Fibroblast of skin of left biceps (primary cell): Measurements from ENCODE around the gene SLC47A1.
"Not testable (repeated sequence)": the region's sequence is repeated elsewhere in the genome, so short reads cannot be mapped to it uniquely, and the experiment has no call there.

Experiments used
- DNase-seq, 2 experiments: peaks; one replicate each; pipeline ENCODE4 v3.0.0-alpha.2; 2013; ENCODE audit warnings: low read depth in 2 of 2

Gene SLC47A1

DNA sequence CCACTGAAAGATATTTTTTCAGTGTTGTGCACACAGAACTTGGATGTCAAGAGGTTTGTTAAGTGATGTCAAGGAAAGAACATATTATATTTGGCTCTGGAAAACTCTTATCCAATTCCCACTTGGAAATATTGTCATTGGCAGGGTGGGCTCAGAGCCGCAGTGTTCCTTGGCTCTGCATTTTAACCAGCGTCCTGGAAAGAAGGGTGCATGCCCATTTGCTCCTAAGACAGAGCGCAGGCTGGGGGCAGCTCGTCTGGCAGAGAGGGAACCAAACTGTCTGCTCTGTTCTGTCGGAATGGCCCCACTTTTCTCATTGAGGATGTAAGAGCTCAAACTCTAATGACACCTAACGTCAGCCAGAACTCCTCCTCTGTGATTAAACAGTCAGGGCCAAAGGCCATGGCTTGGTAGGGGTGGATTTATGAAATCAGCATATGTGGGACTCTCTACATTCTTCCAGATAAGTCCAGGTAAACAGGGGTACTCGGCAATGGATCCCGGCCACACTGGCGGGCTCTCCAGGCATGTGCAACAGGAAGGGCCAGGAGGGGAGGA, 18.0 kb downstream of the SLC47A1 start:
- DNase-seq = no peak

GRCh38 chr17:19553036-19553435, 19.4 kb downstream of the SLC47A1 start:
- no peak for DNase-seq

GRCh38 chr17:19554393-19554792, 20.7 kb downstream of the SLC47A1 start:
- DNase-seq = no peak

DNA sequence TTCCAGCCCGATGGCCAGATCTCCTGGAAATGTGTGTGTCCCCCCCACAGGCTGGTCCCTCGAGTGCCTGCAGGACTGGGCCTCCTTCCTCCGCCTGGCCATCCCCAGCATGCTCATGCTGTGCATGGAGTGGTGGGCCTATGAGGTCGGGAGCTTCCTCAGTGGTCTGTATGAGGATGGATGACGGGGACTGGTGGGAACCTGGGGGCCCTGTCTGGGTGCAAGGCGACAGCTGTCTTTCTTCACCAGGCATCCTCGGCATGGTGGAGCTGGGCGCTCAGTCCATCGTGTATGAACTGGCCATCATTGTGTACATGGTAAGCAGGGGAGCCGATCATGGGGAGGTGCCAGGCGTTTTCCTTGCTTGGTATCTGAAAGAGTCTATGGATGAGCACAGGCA, 22.1 kb downstream of the SLC47A1 start:
- no peak for DNase-seq

DNA sequence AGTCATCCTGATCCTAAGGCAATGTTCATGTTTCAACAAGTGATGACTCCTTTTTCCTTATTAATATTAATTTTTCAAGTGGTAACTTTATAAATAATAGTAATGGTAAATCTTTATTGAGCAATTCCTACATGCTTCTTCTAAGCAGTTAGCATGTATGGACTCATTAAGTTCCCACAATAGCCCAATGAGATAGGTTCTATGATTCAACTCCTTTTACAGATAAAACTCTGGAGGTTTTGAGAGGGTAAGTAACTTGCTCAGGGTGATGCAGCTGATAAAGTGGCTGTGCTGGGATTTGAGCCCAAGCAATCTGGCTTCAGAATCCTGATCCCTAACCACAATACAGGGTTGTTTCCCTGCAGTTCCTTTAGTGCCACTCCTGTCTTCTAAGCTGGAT, 25.3 kb downstream of the SLC47A1 start:
- DNase-seq = no peak

DNA sequence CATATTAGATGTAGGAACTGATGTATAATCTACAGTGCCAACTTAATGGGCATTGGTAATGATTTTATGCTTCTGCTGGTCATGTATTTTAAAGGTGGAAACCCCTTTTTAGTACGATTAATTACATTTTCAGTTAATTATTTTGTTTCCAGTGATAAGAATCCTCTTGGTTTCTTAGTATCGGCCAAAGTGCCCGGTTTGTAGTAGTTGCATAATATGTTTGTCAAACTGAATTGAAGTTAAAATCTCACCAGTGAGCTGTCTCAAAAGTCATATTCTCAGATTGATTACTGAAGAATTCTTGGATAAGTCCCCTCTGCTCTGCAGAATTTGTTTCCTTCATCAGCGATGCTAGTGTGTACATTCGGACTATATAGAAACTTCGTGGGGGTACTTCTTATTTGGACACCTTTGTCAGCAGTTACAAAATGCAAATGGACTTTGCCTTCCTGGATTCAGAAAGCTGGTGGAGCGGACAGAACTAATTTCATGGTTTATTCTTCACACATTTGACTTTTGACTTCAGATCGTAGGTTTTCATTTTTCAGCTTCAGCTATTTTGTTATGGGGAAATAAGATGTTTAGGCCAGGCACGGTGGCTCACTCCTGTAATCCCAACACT, 28.2 kb downstream of the SLC47A1 start:
- no peak for DNase-seq

DNA sequence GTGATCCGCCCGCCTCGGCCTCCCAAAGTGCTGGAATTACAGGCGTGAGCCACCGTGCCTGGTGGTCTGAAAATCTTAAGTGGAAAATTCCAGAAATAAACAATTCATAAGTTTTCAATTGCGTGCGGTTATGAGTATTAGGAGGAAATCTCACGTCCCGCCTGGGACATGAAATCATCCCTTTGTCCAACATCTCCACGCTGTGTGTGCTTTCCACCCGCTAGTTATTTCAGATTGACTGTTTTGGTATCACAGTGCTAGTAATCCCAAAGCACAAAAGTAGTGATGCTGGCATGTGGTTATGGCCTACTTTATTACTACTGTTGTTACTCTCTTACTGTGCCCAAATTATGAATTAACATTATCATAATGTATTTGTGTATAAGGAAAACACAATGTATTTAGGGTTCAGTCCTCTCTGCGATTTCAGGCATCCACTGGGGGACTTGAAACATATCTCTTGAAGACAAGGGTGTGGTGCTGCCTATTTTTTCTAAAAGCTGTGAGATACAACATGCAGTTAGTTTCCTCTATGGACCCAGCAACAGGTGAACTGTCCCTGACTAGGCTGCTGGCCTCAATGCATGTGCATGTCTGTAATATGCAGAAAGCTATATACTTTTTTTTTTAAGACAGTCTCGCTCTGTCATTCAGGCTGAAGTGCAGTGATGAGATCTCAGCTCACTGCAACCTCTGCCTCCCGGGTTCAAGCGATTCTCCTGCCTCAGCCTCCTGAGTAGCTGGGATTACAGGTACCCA, 32.3 kb downstream of the SLC47A1 start:
- no peak for DNase-seq

GRCh38 chr17:19567216-19568015, 33.8 kb downstream of the SLC47A1 start:
- DNase-seq = no peak

DNA sequence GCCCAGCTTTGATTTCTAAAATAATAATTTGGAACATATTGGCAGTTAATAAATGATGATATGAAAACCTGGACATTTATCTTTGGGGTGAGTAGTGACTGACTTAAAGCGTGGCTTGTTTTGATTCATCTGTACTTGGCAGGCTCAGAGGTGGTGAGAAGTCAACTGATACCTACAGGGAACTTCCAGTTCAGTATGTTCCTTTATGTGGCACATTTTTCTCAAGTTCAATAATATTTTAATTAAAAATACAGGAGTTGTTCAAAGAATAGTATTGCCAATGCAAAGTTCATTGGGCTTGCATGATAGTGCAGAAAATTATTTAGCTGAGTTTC, 34.3 kb downstream of the SLC47A1 start:
- DNase-seq = no peak

GRCh38 chr17:19569785-19570543, 36.3 kb downstream of the SLC47A1 start:
- DNase-seq = no peak

DNA sequence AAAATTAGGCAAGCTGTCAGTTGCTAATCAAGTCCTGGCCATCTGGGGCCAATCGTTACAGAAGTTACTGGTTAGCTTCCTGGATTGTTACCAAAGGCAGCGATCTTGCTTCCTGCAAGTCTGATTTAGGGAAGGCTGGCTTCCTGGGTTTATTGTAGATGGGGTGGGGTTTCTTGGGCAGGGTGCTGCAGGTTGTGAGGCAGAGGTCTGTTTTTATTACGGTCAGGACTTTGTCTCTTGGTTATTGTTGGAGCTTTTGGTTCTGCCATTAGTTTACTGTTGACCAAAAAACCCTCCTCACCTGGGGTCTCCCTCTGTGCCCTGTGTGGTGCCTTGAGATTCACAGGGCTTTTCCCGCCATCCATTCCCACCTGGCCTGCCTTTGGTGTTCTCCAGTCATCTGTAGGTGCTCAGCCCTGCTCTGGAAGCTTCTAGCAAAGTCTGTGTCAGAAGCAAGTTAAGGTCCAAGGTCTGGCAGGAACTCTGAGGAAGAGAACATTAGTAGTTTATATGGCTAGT, 36.9 kb downstream of the SLC47A1 start:
- DNase-seq = no peak

DNA sequence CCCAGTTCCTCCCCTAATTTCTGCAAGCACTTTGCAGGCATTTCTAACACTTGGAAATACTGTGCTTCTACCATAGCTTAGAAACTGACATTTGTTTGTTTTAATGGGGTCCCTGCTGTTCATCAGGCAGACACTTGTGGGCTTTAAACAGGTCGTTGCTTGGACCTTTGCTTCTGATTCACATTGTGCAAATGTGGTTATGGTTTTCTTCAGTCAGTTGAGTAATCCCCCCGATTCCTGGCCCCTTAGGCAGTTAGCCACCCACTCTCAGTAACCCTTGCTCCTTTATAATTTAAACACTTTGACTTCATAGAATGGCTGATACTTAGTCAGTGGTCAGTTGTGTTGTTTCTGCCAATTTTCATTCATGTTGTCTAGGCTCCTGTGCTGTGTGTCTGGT, 39.4 kb downstream of the SLC47A1 start:
- DNase-seq = no peak

- no peak for DNase-seq
These were observed 41.3 kb downstream of the SLC47A1 start for GRCh38 chr17:19574956-19575355.

DNA sequence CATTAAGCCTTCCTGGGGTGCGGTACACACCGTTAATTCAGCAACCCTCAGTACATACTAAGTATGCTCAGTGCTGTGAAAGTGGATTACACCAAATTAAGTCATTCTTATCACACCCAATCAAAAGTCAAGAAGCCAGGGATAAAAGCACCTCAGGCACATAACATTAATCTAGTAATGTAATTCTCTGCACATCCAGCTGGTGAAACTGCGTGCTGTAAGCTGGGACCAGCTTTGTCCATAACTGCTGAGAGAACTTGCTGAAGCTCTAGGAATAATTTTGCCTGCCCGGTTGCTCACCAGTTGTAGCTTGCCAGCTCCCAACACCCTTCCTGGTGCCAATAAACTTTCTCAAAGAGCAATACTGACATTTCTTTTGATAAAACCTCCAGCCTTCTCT, 44.9 kb downstream of the SLC47A1 start:
- no peak for DNase-seq

DNA sequence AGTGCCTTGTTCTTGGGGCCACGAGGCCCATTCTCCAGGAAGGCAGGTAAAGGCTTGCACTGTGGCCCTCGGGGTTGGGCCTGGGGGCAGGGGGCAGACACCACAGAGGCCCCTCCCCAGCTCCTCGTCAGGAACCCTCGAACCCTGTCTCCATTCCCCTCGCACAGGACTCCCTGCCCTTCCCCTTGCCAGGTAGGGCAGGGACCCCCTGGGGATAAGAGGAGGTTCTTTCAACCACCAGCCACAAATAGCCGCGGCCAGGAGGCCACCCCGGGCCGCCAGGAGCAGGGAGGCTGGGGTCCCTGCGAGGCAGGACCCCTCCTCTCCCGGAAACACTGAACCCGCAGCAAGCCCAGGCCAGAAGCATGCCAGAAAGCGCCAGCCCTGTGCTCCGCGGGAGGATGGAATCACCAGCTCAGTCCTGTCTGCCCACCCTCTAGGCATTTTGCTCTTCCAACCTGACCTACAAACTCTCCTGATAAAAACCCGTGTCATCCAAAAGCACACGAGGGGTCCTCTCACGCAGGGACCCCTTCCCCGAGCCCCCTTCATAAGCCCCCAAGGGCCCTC, 45.6 kb downstream of the SLC47A1 start:
- DNase-seq = no peak

DNA sequence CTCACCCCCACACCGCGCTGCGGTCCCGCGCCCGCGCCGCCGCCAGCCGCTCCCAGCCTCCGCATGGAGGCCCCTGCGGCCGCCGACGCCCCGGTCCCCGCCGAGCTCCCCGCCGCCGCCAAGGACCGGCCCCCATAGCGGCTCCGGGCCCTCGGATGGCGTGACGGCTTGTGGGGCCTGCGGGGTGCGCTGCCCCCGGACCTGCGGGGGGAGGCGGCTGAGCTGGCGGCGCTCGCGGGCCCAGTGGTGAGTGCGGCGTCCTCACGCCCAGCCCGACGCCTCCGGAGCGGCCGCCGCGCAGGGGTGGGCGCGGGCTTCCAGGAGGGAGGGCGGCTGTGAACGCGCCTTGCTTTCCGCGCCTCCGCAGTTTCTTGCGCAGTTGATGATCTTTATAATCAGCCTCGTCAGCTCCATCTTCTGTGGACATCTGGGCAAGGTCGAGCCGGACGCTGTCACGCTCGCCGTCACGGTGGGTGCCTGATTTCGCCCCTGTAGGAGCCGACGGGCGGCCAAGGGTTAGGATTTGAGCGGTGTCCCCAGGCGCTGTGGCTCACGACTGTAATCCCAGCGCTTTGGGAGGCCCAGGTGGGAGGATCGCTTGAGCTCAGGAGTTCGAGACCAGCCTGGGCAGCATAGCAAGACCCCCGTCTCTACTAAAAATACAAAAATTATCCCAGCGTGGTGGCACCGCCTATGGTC, 46.4 kb downstream of the SLC47A1 start:
- no peak for DNase-seq

DNA sequence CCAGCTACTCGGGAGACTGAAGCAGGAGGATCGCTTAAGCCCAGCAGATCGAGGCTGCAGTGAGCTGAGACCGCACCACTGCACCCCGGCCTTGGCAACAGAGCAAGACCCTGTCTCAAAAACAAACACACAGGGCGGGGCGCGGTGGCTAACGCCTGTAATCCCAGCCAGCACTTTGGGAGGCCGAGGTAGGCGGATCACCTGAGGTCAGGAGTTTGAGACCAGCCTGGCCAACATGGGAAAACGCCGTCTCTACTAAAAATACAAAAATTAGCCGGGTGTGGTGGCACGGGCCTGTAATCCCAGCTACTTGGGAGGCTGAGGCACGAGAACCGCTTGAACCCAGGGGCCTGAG, 46.9 kb downstream of the SLC47A1 start:
- not testable (repeated sequence) for DNase-seq

DNA sequence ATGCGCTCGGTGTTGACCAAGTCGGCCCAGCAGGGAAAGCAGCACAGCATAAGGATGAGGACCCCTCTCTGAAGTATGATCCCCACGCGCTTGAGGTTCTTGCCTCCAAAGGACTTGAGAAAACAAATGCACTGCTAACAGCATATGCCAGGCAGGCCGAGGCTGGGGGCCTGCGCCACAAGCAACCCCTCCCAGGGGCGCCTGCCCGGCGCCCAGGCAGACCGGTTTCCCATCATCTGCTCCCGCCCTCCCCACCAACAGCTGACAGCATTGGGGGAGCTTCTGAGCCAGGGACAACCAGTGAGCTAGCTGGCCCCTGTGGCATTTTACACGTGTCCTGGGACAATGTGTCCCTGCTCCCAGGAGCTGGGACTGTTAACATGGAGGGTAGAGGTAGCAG, 48.5 kb downstream of the SLC47A1 start:
- not testable (repeated sequence) for DNase-seq

DNA sequence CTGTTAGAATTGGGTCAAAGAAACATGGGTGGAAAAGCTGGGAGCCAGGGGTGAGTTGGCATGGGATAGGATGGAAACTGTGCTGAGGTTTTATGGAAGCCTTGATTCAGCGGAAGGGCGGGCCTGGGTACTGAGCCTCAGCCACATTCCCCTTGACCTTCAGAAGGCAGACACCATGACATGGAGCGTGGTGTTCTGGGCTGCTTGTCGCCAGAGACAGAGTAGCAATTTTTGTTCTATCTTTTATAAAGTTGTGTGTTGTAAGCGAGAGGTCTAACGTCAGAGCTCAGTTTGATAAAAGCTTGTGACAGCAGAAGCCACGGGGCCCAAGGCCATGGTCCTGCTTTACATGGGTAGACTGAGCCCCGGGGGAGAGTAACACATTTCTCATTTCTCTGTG, 50.2 kb downstream of the SLC47A1 start:
- no peak for DNase-seq

DNA sequence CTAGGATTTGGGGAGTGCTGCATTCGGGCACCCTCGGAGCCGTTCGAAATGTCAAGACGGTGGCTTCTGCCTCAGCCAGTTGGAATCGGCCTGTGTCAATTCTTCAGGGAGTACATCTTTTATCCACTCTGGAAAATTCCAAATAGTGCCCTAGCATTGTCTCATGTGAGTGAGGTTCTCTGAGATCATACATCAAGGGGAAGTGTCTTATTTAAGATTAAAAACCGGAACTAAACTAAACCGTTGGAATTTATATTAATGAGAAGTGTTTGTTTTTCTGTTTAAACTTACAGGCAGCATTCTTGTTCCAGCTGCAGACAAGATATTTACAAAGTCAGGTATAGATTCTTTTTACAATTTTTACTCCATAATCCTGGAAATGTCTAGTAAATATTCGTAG, 56.8 kb downstream of the SLC47A1 start:
- no peak for DNase-seq
